K562 (cell line): ENCODE measurements around the gene ZNF74. TPM values are rescaled to one million over a fixed set of nuclear protein-coding genes. Genes with fewer than 3 reads are reported as not detected.

Experiments
- BCOR ChIP-seq: fragments of 450-650 bp; IDR thresholded peaks from 2 replicates; pipeline ENCODE4 v1.6.1; 2016
- BMI1 ChIP-seq: fragments of 150-350 bp; IDR thresholded peaks from 2 replicates; pipeline ENCODE4 v1.6.1; 2014; ENCODE audit warnings: low read length
- EGR1 ChIP-seq: fragments of 450-650 bp; conservative IDR thresholded peaks from 2 replicates; pipeline ENCODE4 v1.6.1; 2017; ENCODE audit warnings: mild to moderate bottlenecking
- ESRRB ChIP-seq: fragments of 250-450 bp; sonication (Bioruptor Pico); IDR thresholded peaks from 2 replicates; pipeline ENCODE4 v1.5.0; 2020; ENCODE audit warnings: mild to moderate bottlenecking, moderate library complexity, borderline replicate concordance
- FOXM1 ChIP-seq, 2 experiments: fragments of 450-650 bp in 1 of 2; sonication (generic) in 1 of 2; formaldehyde crosslinking in 1 of 2; IDR thresholded peaks; 2 replicates each; pipeline versions ENCODE4 v1.6.1 to v1.9.0; 2017 to 2022; ENCODE audit warnings: low read depth in 2 of 2, mild to moderate bottlenecking in 2 of 2, missing genetic modification reagents in 1 of 2, moderate library complexity in 1 of 2
- KLF10 ChIP-seq: fragments of 250-450 bp; sonication (Bioruptor Pico); IDR thresholded peaks from 2 replicates; pipeline ENCODE4 v1.6.1; 2021; ENCODE audit warnings: matching md5 sums
- MCM3 ChIP-seq: fragments of 450-650 bp; IDR thresholded peaks from 2 replicates; pipeline ENCODE4 v1.6.1; 2016
- NBN ChIP-seq: fragments of 450-650 bp; IDR thresholded peaks from 2 replicates; pipeline ENCODE4 v1.6.1; 2016; ENCODE audit warnings: low read depth, mild to moderate bottlenecking
- NFE2L1 ChIP-seq: fragments of 450-650 bp; IDR thresholded peaks from 2 replicates; pipeline ENCODE4 v1.6.1; 2016; ENCODE audit warnings: missing genetic modification characterization, low read depth, mild to moderate bottlenecking, missing compliant biosample characterization, moderate library complexity, borderline replicate concordance
- NR1H2 ChIP-seq: sonication (generic); formaldehyde crosslinking; IDR thresholded peaks from 2 replicates; pipeline ENCODE4 v1.4.0; 2020; ENCODE audit warnings: mild to moderate bottlenecking, missing genetic modification reagents
- NR3C1 ChIP-seq: sonication (generic); formaldehyde crosslinking; IDR thresholded peaks from 2 replicates; pipeline ENCODE4 v1.8.1; 2022; ENCODE audit warnings: missing genetic modification reagents
- NR4A1 ChIP-seq, 2 experiments: fragments of 250-450 bp in 1 of 2; fragments of 450-650 bp in 1 of 2; sonication (Bioruptor Pico) in 1 of 2; IDR thresholded peaks; 2 replicates each; pipeline versions ENCODE4 v1.4.0 to v1.6.1; 2016 to 2020; ENCODE audit warnings: mild to moderate bottlenecking in 2 of 2, missing compliant biosample characterization in 1 of 2, missing genetic modification characterization in 1 of 2, moderate library complexity in 1 of 2
- RBBP5 ChIP-seq: fragments of 200-600 bp; sonication (generic); IDR thresholded peaks from 2 replicates; pipeline ENCODE4 v1.6.1; 2012; ENCODE audit warnings: borderline replicate concordance, mild to moderate bottlenecking, low read length, control low read depth, inconsistent platforms; ENCODE audit not compliant: insufficient read depth, poor library complexity, severe bottlenecking
- SMARCC2 ChIP-seq: fragments of 450-650 bp; IDR thresholded peaks from 2 replicates; pipeline ENCODE4 v1.6.1; 2017; ENCODE audit warnings: antibody characterized with exemption, moderate library complexity, mild to moderate bottlenecking, low read depth
- WHSC1 ChIP-seq: IDR thresholded peaks from one replicate; pipeline ENCODE4 v1.6.1; 2012; ENCODE audit warnings: low read length, control low read depth, inconsistent platforms
- ZFPM2 ChIP-seq: fragments of 250-450 bp; sonication (Bioruptor Pico); IDR thresholded peaks from 2 replicates; pipeline ENCODE4 v1.5.1; 2022; ENCODE audit warnings: mild to moderate bottlenecking
- ZKSCAN1 ChIP-seq: fragments of 150-350 bp; IDR thresholded peaks from 2 replicates; pipeline ENCODE4 v1.6.1; 2016; ENCODE audit warnings: low read depth, low read length
- ZNF146 ChIP-seq: IDR thresholded peaks from one replicate; pipeline ENCODE4 v1.6.1; 2018; ENCODE audit warnings: missing compliant biosample characterization; ENCODE audit not compliant: unreplicated experiment
- ZNF316 ChIP-seq: fragments of 450-650 bp; IDR thresholded peaks from 2 replicates; pipeline ENCODE4 v1.6.1; 2016
- ZNF436 ChIP-seq: fragments of 250-450, 450-650 bp; sonication (Bioruptor Pico); formaldehyde crosslinking; IDR thresholded peaks from 2 replicates; pipeline ENCODE4 v1.7.0; 2020; ENCODE audit warnings: mild to moderate bottlenecking
- ZNF76 ChIP-seq: fragments of 250-450 bp; sonication (Bioruptor Pico); IDR thresholded peaks from 2 replicates; pipeline ENCODE4 v1.4.0; 2020; ENCODE audit warnings: mild to moderate bottlenecking, moderate library complexity, borderline replicate concordance
- ZNF778 ChIP-seq: fragments of 450-650 bp; formaldehyde crosslinking; IDR thresholded peaks from 2 replicates; pipeline ENCODE4 v1.4.0; 2020; ENCODE audit warnings: mild to moderate bottlenecking, moderate library complexity
- polyA plus RNA-seq, 8 experiments: library from polyadenylated mRNA; depleted of rRNA in 4 of 8; stranded (reverse) in 5 of 8; unstranded in 3 of 8; fragments of >200 nt; fragmentation: Nextera tagmentation in 2 of 8; fragmentation: Illumina TruSeq in 1 of 8; extraction: Ambion mirVana in 2 of 8; extraction: Trizol in 1 of 8; gene quantifications; 2 replicates each; pipeline versions ENCODE4 v1.2.1 to v1.2.3, GENCODE V29; 2011 to 2014; ENCODE audit warnings: inconsistent platforms in 1 of 8, missing spikeins in 1 of 8
- total RNA-seq, 7 experiments: library from RNA; depleted of rRNA in 6 of 7; stranded (reverse); fragments of >200 nt in 6 of 7; fragmentation: Illumina TruSeq in 2 of 7; extraction: Trizol in 2 of 7; gene quantifications; 2 replicates each; pipeline versions ENCODE4 v1.2.1 to v1.2.3, GENCODE V29; 2011 to 2021; ENCODE audit warnings: low replicate concordance in 1 of 7
- TF ChIP-seq, protein P1 (sequence below): IDR thresholded peaks from 2 replicates; pipeline ENCODE4 v1.6.1; 2016; ENCODE audit warnings: missing genetic modification characterization, missing compliant biosample characterization
- TF ChIP-seq, protein P2 (sequence below): IDR thresholded peaks from 2 replicates; pipeline ENCODE4 v1.6.1; 2011; ENCODE audit warnings: borderline replicate concordance, low read depth, mild to moderate bottlenecking, moderate library complexity, low read length; ENCODE audit not compliant: insufficient read depth, poor library complexity, severe bottlenecking
- TF ChIP-seq, protein P3 (sequence below): fragments of 450-650 bp; formaldehyde crosslinking; IDR thresholded peaks from 2 replicates; pipeline ENCODE4 v1.4.0; 2020; ENCODE audit warnings: mild to moderate bottlenecking, moderate library complexity

Gene ZNF74
- total and polyA plus RNA-seq, 9 of the 15 experiments (the other 6 are each of a cell fraction or from before 2014, with no cell fraction given), result 2.4 to 53.5 (median 31.5) TPM

GRCh38 chr22:20437613-20438426 lies 43.9 kb downstream of the ZNF74 start, which contains the start of gene SCARF2 (continued):
- no peak for TF ChIP-seq NBN
- TF ChIP-seq ZNF436 (CRISPR knock-in tag), result no peak
- no peak for TF ChIP-seq ZNF146 (CRISPR knock-in tag)
- TF ChIP-seq BMI1, result no peak
- no peak for TF ChIP-seq NR4A1 (CRISPR knock-in tag; IDR thresholded peaks at IDR 0.05)
- no peak for TF ChIP-seq NR4A1 (tag; IDR thresholded peaks at IDR 0.05)
- TF ChIP-seq NR1H2 (CRISPR knock-in tag), result no peak
- TF ChIP-seq ZFPM2 (CRISPR knock-in tag), result no peak
- TF ChIP-seq ZNF778, result no peak
- no peak for TF ChIP-seq ZNF76
- TF ChIP-seq WHSC1, result no peak
- TF ChIP-seq EGR1, result peak; percentile 25; the same call in 1 of the 2 replicates
- TF ChIP-seq ZKSCAN1, result no peak
- TF ChIP-seq SMARCC2, result no peak
- TF ChIP-seq, protein P1, sequence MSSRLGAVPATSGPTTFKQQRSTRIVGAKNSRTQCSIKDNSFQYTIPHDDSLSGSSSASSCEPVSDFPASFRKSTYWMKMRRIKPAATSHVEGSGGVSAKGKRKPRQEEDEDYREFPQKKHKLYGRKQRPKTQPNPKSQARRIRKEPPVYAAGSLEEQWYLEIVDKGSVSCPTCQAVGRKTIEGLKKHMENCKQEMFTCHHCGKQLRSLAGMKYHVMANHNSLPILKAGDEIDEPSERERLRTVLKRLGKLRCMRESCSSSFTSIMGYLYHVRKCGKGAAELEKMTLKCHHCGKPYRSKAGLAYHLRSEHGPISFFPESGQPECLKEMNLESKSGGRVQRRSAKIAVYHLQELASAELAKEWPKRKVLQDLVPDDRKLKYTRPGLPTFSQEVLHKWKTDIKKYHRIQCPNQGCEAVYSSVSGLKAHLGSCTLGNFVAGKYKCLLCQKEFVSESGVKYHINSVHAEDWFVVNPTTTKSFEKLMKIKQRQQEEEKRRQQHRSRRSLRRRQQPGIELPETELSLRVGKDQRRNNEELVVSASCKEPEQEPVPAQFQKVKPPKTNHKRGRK, result no peak
- no peak for TF ChIP-seq NFE2L1 (tag)
- TF ChIP-seq KLF10 (CRISPR knock-in tag), result no peak
- TF ChIP-seq ESRRB, result no peak
- no peak for TF ChIP-seq RBBP5
- no peak for TF ChIP-seq BCOR
- no peak for TF ChIP-seq ZNF316
- TF ChIP-seq, protein P2, sequence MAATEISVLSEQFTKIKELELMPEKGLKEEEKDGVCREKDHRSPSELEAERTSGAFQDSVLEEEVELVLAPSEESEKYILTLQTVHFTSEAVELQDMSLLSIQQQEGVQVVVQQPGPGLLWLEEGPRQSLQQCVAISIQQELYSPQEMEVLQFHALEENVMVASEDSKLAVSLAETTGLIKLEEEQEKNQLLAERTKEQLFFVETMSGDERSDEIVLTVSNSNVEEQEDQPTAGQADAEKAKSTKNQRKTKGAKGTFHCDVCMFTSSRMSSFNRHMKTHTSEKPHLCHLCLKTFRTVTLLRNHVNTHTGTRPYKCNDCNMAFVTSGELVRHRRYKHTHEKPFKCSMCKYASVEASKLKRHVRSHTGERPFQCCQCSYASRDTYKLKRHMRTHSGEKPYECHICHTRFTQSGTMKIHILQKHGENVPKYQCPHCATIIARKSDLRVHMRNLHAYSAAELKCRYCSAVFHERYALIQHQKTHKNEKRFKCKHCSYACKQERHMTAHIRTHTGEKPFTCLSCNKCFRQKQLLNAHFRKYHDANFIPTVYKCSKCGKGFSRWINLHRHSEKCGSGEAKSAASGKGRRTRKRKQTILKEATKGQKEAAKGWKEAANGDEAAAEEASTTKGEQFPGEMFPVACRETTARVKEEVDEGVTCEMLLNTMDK, result no peak
- no peak for TF ChIP-seq FOXM1 (IDR thresholded peaks at IDR 0.05; ENCODE audit: low read depth)
- 0 out of 2 replicates have a peak, but pooled peaks have one; percentile 47 for TF ChIP-seq FOXM1 (CRISPR knock-in tag; IDR thresholded peaks at IDR 0.05; ENCODE audit: low read depth)
- peak; percentile 77 for TF ChIP-seq NR3C1
- TF ChIP-seq, protein P3, sequence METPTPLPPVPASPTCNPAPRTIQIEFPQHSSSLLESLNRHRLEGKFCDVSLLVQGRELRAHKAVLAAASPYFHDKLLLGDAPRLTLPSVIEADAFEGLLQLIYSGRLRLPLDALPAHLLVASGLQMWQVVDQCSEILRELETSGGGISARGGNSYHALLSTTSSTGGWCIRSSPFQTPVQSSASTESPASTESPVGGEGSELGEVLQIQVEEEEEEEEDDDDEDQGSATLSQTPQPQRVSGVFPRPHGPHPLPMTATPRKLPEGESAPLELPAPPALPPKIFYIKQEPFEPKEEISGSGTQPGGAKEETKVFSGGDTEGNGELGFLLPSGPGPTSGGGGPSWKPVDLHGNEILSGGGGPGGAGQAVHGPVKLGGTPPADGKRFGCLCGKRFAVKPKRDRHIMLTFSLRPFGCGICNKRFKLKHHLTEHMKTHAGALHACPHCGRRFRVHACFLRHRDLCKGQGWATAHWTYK, result no peak
- no peak for TF ChIP-seq MCM3
